ENCODE data around the gene MYMX.

DNA sequence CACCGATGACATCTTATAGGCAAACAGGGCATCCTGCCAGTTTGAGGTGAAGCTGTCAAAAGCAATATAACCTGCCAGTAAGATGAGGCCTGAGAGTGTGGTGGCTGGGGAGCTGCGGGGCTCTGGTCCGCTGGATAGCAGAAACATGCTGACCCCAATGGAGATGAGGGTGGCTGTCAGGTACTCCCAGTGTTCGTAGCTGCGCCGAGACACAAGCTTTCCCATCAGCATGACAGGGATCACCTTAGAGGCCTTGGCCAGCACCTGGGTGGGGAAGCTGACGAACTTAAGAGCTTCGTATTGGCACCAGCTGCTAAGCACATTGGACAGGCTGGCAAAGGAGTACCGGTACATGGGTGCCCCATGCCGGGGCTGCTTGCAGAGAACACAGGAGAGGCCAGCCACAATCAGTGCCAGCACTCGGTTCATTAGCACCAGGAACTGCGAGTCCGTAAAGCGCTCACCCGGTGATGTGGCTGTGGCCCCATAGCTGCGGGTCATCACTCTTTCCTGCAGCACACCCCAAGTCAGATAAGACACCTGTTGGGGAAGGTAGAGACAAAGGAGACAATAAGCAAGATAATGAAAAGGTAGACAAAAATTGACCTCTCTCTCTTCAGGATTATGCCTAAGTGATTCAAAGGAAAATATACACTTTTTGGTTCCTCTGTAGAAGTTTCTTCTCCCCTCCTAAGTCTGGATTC lies 38.5 kb downstream of the MYMX start:
- TF ChIP-seq, protein P1, sequence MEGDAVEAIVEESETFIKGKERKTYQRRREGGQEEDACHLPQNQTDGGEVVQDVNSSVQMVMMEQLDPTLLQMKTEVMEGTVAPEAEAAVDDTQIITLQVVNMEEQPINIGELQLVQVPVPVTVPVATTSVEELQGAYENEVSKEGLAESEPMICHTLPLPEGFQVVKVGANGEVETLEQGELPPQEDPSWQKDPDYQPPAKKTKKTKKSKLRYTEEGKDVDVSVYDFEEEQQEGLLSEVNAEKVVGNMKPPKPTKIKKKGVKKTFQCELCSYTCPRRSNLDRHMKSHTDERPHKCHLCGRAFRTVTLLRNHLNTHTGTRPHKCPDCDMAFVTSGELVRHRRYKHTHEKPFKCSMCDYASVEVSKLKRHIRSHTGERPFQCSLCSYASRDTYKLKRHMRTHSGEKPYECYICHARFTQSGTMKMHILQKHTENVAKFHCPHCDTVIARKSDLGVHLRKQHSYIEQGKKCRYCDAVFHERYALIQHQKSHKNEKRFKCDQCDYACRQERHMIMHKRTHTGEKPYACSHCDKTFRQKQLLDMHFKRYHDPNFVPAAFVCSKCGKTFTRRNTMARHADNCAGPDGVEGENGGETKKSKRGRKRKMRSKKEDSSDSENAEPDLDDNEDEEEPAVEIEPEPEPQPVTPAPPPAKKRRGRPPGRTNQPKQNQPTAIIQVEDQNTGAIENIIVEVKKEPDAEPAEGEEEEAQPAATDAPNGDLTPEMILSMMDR (IDR thresholded peaks at IDR 0.05): no peak
- TF ChIP-seq POLR2A (IDR thresholded peaks at IDR 0.05) (peak in 1 of 4 donors; percentile 12), POLR2AphosphoS5 (IDR thresholded peaks at IDR 0.05) (no peak)
